ENCODE measurements around the gene CDC45. TPM values are rescaled to one million over a fixed set of nuclear protein-coding genes. Genes with fewer than 3 reads are reported as not detected.

The CDC45 gene
- total RNA-seq, 1 experiment from 2014 or later: 67.6 TPM

DNA sequence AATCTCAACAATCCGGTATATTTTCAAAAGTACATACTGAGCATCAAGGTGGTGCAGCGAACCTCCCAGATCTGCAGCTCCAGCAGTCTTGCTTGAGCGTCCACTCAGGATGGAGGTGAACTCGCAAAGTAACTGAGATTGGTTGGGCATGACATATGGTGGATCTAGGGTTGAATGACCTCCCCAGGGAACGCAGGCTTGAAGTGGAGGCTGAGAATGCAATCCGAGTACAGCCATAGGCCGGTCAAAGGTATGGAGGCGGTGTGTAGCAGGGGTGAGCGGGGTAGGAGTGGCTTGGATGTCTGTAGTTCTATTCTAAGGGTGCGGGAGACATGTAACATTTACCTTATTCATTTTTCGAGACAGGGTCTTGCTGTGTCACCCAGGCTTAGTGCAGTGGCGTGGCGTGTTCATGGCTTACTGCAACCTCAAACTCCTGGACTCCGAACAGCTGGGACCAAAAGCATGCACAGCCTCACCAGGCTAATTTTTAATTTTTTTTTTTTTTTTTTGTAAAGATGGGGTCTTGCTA, 31.6 kb upstream of the CDC45 start:
- DNase-seq (ENCODE audit: low read depth): peak; percentile 83

DNA sequence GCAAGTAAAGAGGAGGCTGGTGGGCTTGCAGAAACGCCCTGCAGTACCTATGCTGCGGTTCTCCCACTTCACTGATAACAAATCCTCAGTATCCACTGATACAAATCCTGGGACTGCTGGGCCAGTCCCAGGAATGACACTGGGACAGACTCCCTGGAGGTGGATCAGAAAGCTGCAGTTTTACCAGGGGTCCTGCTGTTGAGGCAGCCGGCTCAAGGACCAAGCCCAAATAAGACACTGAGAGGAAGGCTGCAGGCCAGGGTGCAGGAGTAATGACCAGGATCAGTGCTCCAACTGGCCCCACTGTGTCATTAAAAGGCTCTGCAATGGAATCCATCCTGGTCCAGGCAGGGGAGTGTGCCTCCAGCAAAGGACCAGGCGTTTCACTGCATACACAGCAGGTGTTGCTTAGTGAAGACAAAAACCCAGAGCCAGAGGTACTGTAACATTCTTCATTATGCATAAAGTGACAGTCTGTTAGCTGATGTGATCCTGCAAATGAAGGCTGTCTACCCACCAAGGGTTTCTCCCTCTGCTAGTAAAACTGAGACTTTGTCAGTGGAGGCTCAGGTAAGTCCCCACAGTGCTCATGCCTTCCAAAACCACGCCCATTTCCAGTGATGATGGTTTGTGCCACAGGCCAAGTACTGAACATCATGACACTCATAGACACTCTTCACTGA, 30.8 kb upstream of the CDC45 start:
- no peak for DNase-seq (ENCODE audit: low read depth)

DNA sequence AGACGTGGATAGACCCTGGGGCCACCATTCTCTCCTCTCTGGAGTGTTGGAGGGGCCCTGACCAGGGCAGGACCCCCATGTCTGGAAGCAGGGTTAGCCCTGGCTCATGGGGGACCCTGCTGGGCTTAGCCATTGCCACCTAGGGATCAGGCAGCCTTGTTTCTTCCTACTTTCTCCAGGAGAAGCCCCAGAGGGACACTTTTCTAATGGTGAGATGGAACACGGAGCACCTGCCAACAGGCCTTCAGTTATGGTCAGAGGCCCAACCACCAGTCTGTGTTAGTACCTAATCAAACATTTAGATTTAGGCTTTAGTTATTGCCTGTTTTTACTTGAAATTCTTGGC, 30.3 kb upstream of the CDC45 start:
- DNase-seq (ENCODE audit: low read depth): no peak

DNA sequence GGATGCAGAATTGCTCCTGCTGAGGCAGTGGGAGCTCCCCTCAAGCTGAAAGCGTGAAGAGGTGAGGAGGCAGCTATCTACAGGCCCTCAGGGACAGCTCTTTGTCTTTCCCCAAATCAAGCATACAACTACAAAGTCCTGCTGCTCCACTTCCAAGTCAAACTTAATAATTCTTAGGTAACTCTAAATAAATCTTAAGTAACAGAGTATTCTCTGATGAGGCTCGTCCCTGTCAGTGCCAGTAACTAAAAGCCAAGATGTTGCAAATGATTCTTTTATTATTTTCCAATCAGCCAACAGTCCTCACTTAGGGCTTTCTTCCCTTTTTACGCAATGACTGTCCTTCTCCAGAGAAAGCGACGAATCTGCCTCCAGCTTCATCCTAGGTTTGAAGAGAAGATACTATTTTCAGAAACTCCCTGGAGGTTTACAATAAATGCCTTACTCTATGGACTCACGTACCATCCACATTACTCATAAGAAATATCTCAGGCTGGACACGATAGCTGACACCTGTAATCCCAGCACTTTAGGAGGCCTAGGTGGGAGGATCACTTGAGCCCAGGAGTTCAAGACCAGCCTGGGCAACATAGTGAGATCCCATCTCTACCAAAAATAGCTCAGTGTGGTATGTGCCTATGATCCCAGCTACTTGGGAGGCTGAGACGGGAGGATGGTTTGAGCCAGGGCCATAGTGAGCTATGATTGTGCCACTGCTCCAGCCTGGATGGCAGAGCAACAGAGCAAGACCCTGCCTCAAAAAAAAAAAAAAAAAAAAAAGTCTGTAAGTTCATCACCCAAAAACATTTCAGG, 29.2 kb upstream of the CDC45 start:
- DNase-seq (ENCODE audit: low read depth): no peak

DNA sequence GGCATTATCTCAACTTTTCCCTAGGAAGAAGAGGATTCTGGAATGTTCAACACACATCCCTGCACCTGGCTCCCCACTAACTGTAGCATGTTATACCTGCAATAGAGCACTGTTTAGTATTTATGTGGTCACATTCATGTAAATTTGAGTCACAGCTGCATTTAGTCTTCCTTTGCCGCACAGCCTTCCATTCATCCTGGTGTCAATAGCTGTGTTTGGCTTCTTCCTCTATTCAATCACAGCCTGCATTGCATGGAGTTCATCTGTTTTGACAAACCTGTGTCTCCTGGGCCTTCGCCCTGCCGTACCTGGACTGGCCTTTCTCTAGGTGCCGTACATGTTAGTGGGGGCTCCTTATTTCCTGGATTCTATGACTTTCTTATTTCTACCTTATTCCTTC, 28.1 kb upstream of the CDC45 start:
- DNase-seq (ENCODE audit: low read depth): no peak

DNA sequence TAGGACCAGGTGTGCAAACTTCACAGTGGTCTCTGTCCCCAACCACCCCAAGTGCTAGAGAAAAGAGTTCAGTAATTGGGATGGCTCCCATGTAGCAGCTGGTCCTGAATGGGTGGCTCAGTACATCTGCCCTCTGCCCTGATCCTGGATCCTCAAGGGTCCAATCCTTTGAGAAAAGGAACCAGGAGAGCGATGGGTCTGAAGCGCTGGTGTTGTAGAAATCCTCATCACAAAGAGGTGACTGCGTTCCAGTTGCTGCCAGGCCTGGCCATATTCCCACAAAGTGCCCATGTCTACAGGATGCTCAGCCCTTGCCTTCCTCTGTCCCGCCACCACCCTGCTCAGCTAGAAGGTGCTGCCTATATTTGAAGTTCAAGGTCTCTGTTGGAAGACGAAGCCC, 26.0 kb upstream of the CDC45 start:
- no peak for DNase-seq (ENCODE audit: low read depth)

DNA sequence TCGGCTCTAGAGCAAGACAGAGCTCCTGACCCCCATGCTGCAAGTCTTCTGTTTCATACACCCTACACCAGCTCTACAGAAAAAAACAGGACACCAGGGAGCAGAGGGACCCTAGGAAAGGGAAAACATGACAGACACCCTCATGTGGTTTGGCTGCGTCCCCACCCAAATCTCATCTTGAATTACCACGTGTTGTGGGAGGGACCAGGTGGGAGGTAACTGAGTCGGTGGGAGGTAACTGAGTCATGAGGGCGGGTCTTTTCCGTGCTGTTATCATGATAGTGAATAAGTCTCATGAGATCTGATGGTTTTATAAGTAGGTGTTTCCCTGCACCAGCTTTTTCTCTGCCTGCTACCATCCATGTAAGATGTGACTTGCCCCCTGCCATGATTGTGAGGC, 25.6 kb upstream of the CDC45 start:
- no peak for DNase-seq (ENCODE audit: low read depth)

DNA sequence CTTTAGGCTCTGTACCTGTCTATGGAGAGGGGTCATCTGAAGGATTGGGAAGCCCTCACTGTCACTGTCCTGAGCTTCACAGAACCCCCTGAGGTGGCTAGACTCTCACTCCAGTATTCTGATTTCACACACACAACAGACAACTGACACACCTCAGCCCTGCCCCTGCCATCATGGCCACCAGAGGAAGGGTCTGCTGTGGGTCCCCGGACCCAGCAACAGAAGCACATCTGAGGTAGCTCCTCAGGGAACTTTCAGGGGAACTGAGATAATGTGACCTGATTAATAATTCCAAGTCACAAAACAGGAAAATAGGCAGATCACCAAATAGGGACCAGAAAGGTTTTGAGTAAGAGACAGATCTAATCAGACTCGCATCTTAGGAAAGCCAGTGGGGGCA, 24.7 kb upstream of the CDC45 start:
- no peak for DNase-seq (ENCODE audit: low read depth)

DNA sequence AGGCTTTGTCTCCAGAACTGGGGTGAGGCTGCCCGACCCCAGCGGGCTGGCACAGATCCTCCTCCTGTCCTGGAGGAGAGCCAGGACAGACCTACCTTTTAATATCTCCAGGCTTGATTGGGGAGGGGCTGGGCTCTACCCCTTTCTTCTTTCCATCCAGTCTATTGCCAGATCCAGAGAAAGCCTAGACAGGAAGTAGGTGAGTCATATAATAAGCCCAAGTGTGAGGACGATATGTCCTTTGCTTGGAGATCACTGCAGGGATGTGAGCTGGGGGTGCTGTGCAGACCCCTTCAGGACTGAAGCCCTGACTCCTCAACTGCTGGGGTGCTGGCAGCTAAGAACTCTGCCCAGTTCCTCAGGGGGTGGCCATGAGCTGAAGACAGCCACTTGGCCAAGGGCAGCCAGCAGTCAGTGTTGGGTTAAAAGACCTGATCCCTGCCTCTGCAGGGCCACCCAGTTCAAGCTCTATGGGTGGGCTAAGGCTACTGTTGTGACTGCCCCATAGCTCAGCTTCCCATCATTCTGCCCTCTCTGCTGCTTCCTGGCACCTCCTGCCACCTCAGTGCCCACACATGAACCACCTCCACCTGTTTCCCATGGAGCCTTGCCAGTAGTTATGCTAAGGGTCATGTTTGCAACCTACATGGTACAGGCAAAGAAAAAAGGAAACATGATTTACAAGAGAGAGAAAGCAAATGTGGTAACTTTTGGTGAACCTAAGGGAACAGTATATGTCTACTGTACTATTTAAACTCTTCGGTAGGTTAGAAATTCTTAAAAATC, 23.9 kb upstream of the CDC45 start:
- DNase-seq (ENCODE audit: low read depth): peak; percentile 25

DNA sequence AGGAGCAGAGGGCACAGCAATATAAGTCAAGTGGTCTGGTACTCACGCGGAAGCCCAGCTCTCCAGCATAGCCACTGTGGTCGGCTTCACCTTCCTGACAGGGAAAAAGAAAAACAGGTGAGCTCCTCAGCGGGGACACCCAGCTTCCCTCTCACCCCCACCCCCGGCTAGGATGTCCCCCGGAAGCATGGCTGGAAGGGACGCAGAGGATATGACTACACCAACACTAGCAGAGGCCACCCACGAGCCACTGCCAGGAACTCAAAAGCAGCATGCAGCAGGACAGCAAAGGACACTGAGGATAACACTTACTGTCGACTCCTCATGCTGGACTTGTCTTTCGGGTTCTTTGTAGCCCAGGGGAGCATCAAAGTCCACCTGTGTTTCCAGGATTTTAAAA, 23.2 kb upstream of the CDC45 start:
- DNase-seq (ENCODE audit: low read depth): no peak

DNA sequence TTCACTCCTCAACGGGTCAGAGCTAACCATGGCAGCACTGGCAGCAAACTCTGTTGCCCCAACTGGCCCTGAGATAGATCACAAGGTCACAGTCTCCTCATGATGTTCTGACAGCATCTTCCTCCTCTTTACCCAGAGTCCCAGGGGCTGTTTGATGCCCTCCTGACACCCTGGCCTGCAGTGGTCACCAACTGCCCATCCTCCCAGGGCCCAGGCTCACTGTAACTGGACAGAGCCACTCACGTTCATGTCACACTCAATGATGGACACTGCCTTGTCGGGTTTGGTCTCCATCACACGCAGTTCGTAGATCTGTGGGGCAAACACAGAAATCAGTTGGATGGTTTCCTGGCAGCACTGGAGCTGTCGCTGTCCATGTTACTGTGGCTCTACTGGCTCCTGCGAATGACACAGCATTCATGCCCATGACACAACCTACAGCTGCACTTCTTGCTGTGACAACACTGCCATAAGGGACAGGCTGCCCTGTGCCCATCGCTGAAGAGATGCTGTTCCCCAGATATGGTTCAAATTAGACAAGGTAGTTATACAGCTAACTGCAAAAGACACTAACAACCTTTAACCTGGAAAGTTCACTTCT, 21.8 kb upstream of the CDC45 start:
- no peak for DNase-seq (ENCODE audit: low read depth)

DNA sequence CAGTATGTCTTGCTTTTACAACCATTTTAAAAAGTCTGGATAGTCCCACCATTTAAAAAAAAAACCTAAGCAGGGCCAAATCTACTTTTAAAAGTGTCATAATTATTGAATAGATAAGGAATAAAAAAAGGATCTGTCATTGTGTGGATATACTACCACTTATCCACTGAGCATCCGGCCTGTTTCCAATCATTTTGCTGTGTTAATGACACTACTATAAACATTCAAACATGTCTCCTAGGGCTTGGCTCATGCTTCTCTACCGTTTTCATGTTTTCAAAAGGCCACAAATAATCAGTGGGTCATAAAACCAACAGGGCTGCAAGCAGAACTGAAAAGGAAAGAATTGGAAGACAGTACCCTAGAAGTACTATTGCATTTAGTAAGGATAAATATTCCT, 19.7 kb upstream of the CDC45 start:
- no peak for DNase-seq (ENCODE audit: low read depth)

DNA sequence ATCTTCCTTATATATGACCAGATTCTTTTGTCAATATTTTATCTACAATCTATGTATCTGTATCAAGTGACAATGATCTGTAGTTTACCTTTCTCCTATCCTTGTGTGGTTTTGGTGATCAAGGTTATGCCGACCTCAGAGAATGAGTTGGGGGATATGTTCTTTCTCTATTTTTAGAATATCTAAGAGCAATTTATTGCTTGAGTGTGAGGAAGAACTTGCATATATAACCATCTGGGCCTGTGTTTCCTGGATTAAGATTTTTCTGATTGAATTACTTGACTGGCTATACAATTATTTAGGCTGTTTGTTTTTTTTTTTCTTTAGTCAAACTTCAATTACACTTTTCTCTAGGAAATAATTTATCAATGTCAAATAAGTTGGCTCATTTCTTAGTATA, 18.2 kb upstream of the CDC45 start:
- no peak for DNase-seq (ENCODE audit: low read depth)

DNA sequence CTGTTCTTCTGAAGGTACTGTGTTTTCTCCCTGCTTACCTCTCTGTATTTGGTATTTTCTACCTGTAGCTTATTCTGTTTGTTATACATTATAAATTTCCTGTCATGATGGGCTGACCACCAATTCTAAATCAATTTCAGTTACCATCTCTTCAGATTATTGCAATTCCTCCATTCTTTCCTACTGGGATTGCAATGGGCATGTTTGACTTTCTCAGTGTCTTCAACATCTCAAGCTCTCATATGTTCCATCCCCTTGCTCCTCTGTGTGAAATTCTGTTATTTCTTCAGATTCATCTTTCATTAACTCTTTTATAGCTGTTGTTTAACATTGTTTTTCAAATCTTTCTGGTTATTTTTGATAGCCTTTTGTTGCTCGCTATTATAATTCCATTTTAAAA, 16.7 kb upstream of the CDC45 start:
- DNase-seq (ENCODE audit: low read depth): no peak

DNA sequence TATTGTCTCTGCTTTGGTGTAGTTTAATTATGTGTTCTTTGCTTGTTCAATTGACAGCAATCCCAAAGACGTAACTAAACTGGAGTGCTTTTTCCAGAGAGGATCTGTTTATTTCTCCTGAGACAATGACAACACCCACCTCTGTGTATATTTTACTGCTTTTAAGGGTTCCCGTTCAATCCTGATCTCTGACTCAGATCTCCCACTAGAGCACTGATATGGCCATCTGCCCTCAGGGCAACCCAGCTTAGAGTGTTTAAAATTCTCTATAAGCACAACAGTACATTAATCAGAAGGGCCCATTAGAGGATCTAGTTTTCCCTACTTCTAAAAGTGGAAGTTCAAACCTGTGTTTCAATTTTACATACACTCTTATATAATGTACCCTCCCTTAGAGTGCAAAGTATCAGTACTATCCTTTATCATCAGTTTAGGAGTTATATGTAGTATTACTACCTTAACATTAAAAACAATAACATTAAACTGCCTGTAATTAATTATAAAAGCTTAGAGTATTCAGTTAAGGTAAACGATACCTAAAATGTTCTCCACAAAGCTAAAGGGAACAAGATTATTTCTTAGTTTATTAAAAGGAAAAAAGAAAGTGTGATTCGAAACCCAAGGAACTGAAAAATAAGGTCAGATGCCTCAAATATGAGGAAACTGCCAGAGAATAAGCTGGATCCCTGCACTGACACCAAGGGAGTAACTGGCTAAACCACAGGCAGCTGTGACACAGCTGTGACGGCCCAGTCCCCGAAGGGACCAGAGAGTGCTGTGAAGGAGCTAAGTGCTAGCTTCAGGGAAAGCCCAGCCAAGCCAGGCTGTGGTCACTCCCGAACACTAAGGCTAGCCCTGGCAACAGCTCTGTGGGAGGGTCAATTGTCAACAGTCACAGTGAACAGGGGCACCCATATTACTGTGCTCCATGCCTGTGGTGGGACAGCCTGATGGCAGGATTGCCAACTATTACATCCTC, 15.9 kb upstream of the CDC45 start:
- peak; percentile 52 for DNase-seq (ENCODE audit: low read depth)

DNA sequence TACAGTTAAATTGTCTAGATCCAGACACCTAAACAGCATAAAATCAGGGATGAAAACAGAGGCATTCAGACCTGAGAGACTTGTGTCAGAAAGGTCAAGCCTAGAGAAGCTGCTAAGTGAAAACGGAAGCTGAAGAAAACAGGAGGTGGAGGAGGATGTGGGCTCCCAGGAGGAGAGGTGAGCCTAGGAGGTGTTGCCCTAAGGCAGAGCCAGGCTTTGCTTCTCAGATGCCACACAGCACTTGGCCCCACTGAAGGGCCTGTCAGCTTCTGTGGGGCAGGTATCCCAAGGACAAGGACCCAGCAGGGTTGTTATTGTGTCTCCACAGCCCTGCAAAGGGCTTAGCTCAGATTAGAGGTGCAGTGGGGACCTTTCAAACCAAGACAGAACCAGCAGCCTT, 15.2 kb upstream of the CDC45 start:
- DNase-seq (ENCODE audit: low read depth): no peak

DNA sequence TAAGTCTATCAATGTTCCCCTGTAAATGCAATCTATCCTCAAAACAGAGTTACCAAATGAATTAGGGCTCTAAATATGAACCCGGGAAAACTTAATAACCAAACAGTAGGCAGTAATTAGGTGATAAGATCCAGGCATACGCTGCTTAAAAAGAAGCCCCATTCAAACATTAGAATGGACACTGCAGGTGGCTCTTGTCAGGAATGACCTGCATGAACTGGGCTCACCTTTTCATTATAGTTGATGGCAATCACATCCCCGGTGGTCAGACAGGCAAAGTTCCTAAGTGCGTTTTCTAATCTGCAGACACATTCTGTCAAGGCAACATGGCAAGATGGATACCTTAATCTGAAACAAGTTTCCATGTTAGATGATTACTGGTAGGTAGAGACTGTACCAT, 14.7 kb upstream of the CDC45 start:
- no peak for DNase-seq (ENCODE audit: low read depth)

DNA sequence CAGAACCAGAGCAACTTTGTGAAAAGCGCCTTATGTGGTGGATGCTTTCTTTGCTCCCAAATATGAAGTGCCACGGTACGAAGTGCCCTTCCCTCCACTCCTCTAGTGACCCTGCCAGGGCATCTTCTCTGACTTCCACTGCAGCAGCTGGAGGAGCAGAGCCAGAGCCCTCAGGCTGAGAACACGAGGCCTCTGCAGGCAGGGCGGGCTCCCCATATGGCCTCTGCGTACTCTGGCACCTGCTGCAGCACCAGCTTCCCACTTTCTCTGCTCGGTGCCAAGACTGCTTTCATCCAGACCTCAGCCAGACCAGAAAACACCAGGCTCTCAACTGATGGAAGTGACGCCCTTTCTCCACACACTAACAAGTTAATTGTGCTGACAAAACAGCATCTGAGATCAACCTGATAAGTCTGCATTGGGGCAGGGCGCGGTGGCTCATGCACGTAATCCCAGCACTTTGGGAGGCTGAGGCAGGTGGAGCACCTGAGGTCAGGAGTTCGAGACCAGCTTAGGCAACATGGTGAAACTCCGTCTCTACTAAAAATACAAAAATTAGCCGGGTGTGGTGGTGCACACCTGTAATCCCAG, 13.5 kb upstream of the CDC45 start:
- no peak for DNase-seq (ENCODE audit: low read depth)

DNA sequence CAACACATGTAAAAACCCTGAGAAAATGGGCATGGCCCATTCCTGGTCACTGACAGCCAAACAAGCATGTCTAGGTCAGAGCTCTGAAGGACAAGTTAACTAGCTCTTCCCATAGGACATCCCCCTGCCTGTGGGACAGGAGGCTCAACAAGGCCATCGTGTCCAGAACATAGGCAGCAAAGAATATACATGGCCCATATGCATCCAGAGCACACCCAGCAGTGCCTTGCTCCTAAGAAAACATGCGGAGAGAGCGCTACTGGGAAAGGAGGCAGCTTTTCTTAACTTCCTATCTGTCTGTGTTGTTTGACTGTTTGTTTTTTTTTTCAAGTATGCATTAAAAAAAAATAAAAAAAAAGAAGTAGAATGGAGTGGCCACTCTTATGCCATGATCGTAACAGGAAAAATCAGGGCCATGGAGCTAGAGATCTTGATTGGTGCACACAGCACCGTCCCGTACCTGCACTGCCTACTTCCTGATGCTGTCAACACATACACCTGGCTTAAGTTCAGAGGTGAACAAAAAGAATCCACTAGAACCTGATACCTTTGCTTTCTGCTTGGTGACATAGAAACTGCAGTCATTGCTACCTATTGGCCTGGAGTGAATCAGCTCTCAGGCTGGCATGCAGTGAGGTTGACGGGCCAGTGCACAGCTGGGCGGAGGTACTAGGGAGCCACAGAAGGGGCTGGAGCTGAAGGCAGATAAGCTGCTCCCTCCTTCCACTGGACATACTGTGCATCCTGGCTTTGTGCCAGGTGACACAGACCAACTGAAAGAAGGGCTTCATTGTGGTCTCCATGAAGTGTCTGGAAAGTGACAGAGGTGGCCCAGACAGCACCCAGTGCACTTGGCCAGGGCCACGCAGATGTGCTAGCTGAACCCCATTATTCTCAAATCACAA, 12.6 kb upstream of the CDC45 start:
- DNase-seq (ENCODE audit: low read depth): no peak
